Measurements from ENCODE around the gene DMD.

Gene DMD

GRCh38 chrX:32118832-32119231 lies 1092.5 kb downstream of the DMD start:
- H3K9me3 ChIP-seq (ENCODE audit: insufficient read depth, low read depth, low read length): no peaks in the 10 kb centered on the region
- H3K9ac ChIP-seq (ENCODE audit: low read depth, low read length): no peak overlapping the region
- no peaks in the 10 kb centered on the region for H3K27me3 ChIP-seq (ENCODE audit: insufficient read depth, low read length)
- no peak overlapping the region for H3K4me3 ChIP-seq (ENCODE audit: low read length)
- H3K36me3 ChIP-seq (ENCODE audit: insufficient read depth, low read depth, low read length): no peaks in the 10 kb centered on the region
- H3K4me1 ChIP-seq (ENCODE audit: insufficient read depth, low read length): peaks cover 4% of the 10 kb centered on the region; the same call in 1 of the 2 replicates
- H3K27ac ChIP-seq (ENCODE audit: low read length): no peak overlapping the region

GRCh38 chrX:32116047-32116446 lies 1095.3 kb downstream of the DMD start:
- Histone ChIP-seq H3K9ac (ENCODE audit: low read depth, low read length) (no peak overlapping the region), H3K9me3 (ENCODE audit: insufficient read depth, low read depth, low read length) (no peaks in the 10 kb centered on the region), H3K27me3 (ENCODE audit: insufficient read depth, low read length) (no peaks in the 10 kb centered on the region), H3K4me1 (ENCODE audit: insufficient read depth, low read length) (peaks cover 3% of the 10 kb centered on the region; the same call in 1 of the 2 replicates), H3K27ac (ENCODE audit: low read length) (no peak overlapping the region), H3K4me3 (ENCODE audit: low read length) (no peak overlapping the region), H3K36me3 (ENCODE audit: insufficient read depth, low read depth, low read length) (no peaks in the 10 kb centered on the region)

- Histone ChIP-seq H3K9me3 (ENCODE audit: insufficient read depth, low read depth, low read length) (no peaks in the 10 kb centered on the region), H3K4me3 (ENCODE audit: low read length) (no peak overlapping the region), H3K4me1 (ENCODE audit: insufficient read depth, low read length) (no peaks in the 10 kb centered on the region), H3K27me3 (ENCODE audit: insufficient read depth, low read length) (no peaks in the 10 kb centered on the region), H3K9ac (ENCODE audit: low read depth, low read length) (no peak overlapping the region), H3K36me3 (ENCODE audit: insufficient read depth, low read depth, low read length) (no peaks in the 10 kb centered on the region), H3K27ac (ENCODE audit: low read length) (no peak overlapping the region)
Observed at GRCh38 chrX:32087663-32088062, 1123.7 kb downstream of the DMD start.

- no peaks in the 10 kb centered on the region for H3K27me3 ChIP-seq (ENCODE audit: insufficient read depth, low read length)
- H3K4me1 ChIP-seq (ENCODE audit: insufficient read depth, low read length): no peaks in the 10 kb centered on the region
Observed at GRCh38 chrX:32084757-32085156, 1126.6 kb downstream of the DMD start.

GRCh38 chrX:32048285-32048684 lies 1163.1 kb downstream of the DMD start:
- Histone ChIP-seq H3K9ac (ENCODE audit: low read depth, low read length) (no peak overlapping the region), H3K4me3 (ENCODE audit: low read length) (no peak overlapping the region), H3K36me3 (ENCODE audit: insufficient read depth, low read depth, low read length) (no peaks in the 10 kb centered on the region), H3K27ac (ENCODE audit: low read length) (no peak overlapping the region), H3K27me3 (ENCODE audit: insufficient read depth, low read length) (no peaks in the 10 kb centered on the region), H3K4me1 (ENCODE audit: insufficient read depth, low read length) (no peaks in the 10 kb centered on the region), H3K9me3 (ENCODE audit: insufficient read depth, low read depth, low read length) (no peaks in the 10 kb centered on the region)

More at GRCh38 chrX:32084757-32085156, 1126.6 kb downstream of the DMD start:
- Histone ChIP-seq H3K27ac (ENCODE audit: low read length) (no peak overlapping the region), H3K9ac (ENCODE audit: low read depth, low read length) (no peak overlapping the region), H3K36me3 (ENCODE audit: insufficient read depth, low read depth, low read length) (no peaks in the 10 kb centered on the region), H3K9me3 (ENCODE audit: insufficient read depth, low read depth, low read length) (no peaks in the 10 kb centered on the region), H3K4me3 (ENCODE audit: low read length) (no peak overlapping the region)

- no peak overlapping the region for H3K27ac ChIP-seq (ENCODE audit: low read length)
- no peaks in the 10 kb centered on the region for H3K27me3 ChIP-seq (ENCODE audit: insufficient read depth, low read length)
- no peaks in the 10 kb centered on the region for H3K9me3 ChIP-seq (ENCODE audit: insufficient read depth, low read depth, low read length)
- no peak overlapping the region for H3K9ac ChIP-seq (ENCODE audit: low read depth, low read length)
- H3K36me3 ChIP-seq (ENCODE audit: insufficient read depth, low read depth, low read length): no peaks in the 10 kb centered on the region
- no peaks in the 10 kb centered on the region for H3K4me1 ChIP-seq (ENCODE audit: insufficient read depth, low read length)
- no peak overlapping the region for H3K4me3 ChIP-seq (ENCODE audit: low read length)
Observed at GRCh38 chrX:32045149-32045548, 1166.2 kb downstream of the DMD start.

GRCh38 chrX:32041181-32041580 lies 1170.2 kb downstream of the DMD start:
- Histone ChIP-seq H3K9me3 (ENCODE audit: insufficient read depth, low read depth, low read length) (no peaks in the 10 kb centered on the region), H3K4me3 (ENCODE audit: low read length) (no peak overlapping the region), H3K27ac (ENCODE audit: low read length) (no peak overlapping the region), H3K36me3 (ENCODE audit: insufficient read depth, low read depth, low read length) (no peaks in the 10 kb centered on the region), H3K4me1 (ENCODE audit: insufficient read depth, low read length) (no peaks in the 10 kb centered on the region), H3K9ac (ENCODE audit: low read depth, low read length) (no peak overlapping the region), H3K27me3 (ENCODE audit: insufficient read depth, low read length) (no peaks in the 10 kb centered on the region)

- Histone ChIP-seq H3K9me3 (ENCODE audit: insufficient read depth, low read depth, low read length) (no peaks in the 10 kb centered on the region), H3K27ac (ENCODE audit: low read length) (no peak overlapping the region), H3K27me3 (ENCODE audit: insufficient read depth, low read length) (no peaks in the 10 kb centered on the region), H3K4me1 (ENCODE audit: insufficient read depth, low read length) (no peaks in the 10 kb centered on the region), H3K9ac (ENCODE audit: low read depth, low read length) (no peak overlapping the region), H3K4me3 (ENCODE audit: low read length) (no peak overlapping the region), H3K36me3 (ENCODE audit: insufficient read depth, low read depth, low read length) (no peaks in the 10 kb centered on the region)
Observed at GRCh38 chrX:32026772-32027171, 1184.6 kb downstream of the DMD start.

GRCh38 chrX:32024072-32024471 lies 1187.3 kb downstream of the DMD start:
- no peaks in the 10 kb centered on the region for H3K27me3 ChIP-seq (ENCODE audit: insufficient read depth, low read length)
- no peaks in the 10 kb centered on the region for H3K9me3 ChIP-seq (ENCODE audit: insufficient read depth, low read depth, low read length)
- no peaks in the 10 kb centered on the region for H3K4me1 ChIP-seq (ENCODE audit: insufficient read depth, low read length)
- H3K36me3 ChIP-seq (ENCODE audit: insufficient read depth, low read depth, low read length): no peaks in the 10 kb centered on the region
- no peak overlapping the region for H3K27ac ChIP-seq (ENCODE audit: low read length)
- H3K9ac ChIP-seq (ENCODE audit: low read depth, low read length): no peak overlapping the region
- no peak overlapping the region for H3K4me3 ChIP-seq (ENCODE audit: low read length)

- no peaks in the 10 kb centered on the region for H3K9me3 ChIP-seq (ENCODE audit: insufficient read depth, low read depth, low read length)
- no peaks in the 10 kb centered on the region for H3K4me1 ChIP-seq (ENCODE audit: insufficient read depth, low read length)
- no peak overlapping the region for H3K4me3 ChIP-seq (ENCODE audit: low read length)
- H3K9ac ChIP-seq (ENCODE audit: low read depth, low read length): no peak overlapping the region
- H3K27me3 ChIP-seq (ENCODE audit: insufficient read depth, low read length): no peaks in the 10 kb centered on the region
- H3K27ac ChIP-seq (ENCODE audit: low read length): no peak overlapping the region
- H3K36me3 ChIP-seq (ENCODE audit: insufficient read depth, low read depth, low read length): no peaks in the 10 kb centered on the region
Observed at GRCh38 chrX:32016195-32016594, 1195.2 kb downstream of the DMD start.

GRCh38 chrX:32010948-32011347 lies 1200.4 kb downstream of the DMD start:
- no peaks in the 10 kb centered on the region for H3K27me3 ChIP-seq (ENCODE audit: insufficient read depth, low read length)
- H3K4me1 ChIP-seq (ENCODE audit: insufficient read depth, low read length): no peaks in the 10 kb centered on the region
- no peak overlapping the region for H3K4me3 ChIP-seq (ENCODE audit: low read length)
- no peaks in the 10 kb centered on the region for H3K9me3 ChIP-seq (ENCODE audit: insufficient read depth, low read depth, low read length)
- no peak overlapping the region for H3K27ac ChIP-seq (ENCODE audit: low read length)
- H3K36me3 ChIP-seq (ENCODE audit: insufficient read depth, low read depth, low read length): no peaks in the 10 kb centered on the region
- no peak overlapping the region for H3K9ac ChIP-seq (ENCODE audit: low read depth, low read length)

- Histone ChIP-seq H3K27me3 (ENCODE audit: insufficient read depth, low read length) (no peaks in the 10 kb centered on the region), H3K9ac (ENCODE audit: low read depth, low read length) (no peak overlapping the region), H3K27ac (ENCODE audit: low read length) (no peak overlapping the region)
Observed at GRCh38 chrX:32010212-32010611, 1201.1 kb downstream of the DMD start.

GRCh38 chrX:31993637-31994036 lies 1217.7 kb downstream of the DMD start:
- no peaks in the 10 kb centered on the region for H3K36me3 ChIP-seq (ENCODE audit: insufficient read depth, low read depth, low read length)
- no peak overlapping the region for H3K27ac ChIP-seq (ENCODE audit: low read length)
- no peaks in the 10 kb centered on the region for H3K4me1 ChIP-seq (ENCODE audit: insufficient read depth, low read length)
- H3K27me3 ChIP-seq (ENCODE audit: insufficient read depth, low read length): no peaks in the 10 kb centered on the region
- H3K9ac ChIP-seq (ENCODE audit: low read depth, low read length): no peak overlapping the region
- no peaks in the 10 kb centered on the region for H3K9me3 ChIP-seq (ENCODE audit: insufficient read depth, low read depth, low read length)
- no peak overlapping the region for H3K4me3 ChIP-seq (ENCODE audit: low read length)

More at GRCh38 chrX:32010212-32010611, 1201.1 kb downstream of the DMD start:
- no peaks in the 10 kb centered on the region for H3K36me3 ChIP-seq (ENCODE audit: insufficient read depth, low read depth, low read length)
- no peaks in the 10 kb centered on the region for H3K4me1 ChIP-seq (ENCODE audit: insufficient read depth, low read length)
- no peaks in the 10 kb centered on the region for H3K9me3 ChIP-seq (ENCODE audit: insufficient read depth, low read depth, low read length)
- no peak overlapping the region for H3K4me3 ChIP-seq (ENCODE audit: low read length)

Data from iPS-20b (cell line).